GM19395 (cell line): Measurements from ENCODE around the gene HOXC9.

Experiments
- ATAC-seq: cut with Tn5 transposase; IDR thresholded peaks from one replicate; pipeline ENCODE4 v1.9.1; 2021; ENCODE audit warnings: mild to moderate bottlenecking, moderate library complexity; ENCODE audit not compliant: unreplicated experiment

HOXC9 gene

DNA sequence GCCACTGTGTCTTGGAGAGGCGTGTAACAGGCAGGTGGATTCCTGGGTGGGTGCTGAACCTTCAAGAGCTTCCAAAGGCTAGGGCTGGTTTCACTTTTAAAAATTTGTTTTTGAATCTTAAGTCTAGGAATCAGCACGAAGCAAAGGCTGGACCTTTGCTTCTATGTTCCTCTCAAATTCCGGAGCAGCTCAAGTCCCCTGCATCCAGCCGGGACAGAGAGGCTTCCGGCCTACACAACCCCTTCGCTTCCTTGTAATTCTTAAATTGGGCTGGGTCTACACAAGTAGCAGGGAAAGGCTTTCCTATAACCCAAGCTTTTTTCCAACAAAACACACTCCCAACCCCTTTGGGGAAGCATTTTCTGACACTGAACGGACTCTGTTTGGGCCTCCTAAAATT, 37.0 kb upstream of the HOXC9 start:
- no peak for ATAC-seq

DNA sequence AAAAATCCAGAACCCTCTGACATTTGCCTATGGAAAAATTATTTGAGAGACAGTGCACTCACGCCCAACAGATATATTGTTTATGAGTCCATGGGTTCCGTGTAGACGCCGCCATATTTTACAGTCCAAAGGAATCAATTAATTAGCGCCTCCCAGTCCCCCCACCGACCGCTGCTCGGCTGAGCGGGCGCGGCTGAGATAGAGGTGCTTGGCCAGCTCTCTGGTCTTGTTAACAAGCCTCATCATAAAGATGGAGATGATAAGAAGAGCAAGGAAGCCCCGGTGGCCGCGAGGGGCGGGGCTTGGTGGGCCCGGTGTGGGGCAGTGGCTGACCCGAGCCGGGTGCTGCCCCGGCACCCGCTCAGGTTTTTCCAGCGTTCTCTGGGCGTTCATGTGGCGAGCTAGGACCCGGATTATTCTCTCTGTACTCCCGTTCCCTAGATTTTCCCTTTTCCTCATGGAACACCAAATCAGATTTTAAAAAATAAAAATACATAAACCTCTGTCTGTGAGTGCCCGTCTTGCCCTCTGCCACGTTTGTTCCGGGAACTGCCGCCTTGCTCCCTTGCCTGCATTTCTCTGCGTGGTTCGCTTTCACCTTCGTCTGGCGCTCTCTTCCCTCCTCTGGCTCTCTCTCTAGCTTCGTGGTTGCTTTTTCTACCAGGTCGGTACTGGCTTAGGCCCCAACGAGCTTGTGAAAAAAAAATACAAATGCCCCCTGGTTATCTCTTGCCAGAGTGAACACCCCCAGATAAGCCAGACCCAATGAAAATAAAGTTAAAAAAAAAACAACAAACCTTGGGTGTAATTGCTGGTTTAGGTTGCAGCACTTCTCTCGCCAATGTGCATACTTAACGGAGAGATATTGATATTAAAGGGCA, 36.3 kb upstream of the HOXC9 start:
- ATAC-seq, result no peak

GRCh38 chr12:53964315-53964713, 35.6 kb upstream of the HOXC9 start:
- ATAC-seq, result no peak

- no peak for ATAC-seq
These were observed 34.5 kb upstream of the HOXC9 start for GRCh38 chr12:53965281-53966084.

- no peak for ATAC-seq
These were observed 33.9 kb upstream of the HOXC9 start for GRCh38 chr12:53966085-53966384.

GRCh38 chr12:53966385-53967133, 33.4 kb upstream of the HOXC9 start:
- ATAC-seq, result no peak

DNA sequence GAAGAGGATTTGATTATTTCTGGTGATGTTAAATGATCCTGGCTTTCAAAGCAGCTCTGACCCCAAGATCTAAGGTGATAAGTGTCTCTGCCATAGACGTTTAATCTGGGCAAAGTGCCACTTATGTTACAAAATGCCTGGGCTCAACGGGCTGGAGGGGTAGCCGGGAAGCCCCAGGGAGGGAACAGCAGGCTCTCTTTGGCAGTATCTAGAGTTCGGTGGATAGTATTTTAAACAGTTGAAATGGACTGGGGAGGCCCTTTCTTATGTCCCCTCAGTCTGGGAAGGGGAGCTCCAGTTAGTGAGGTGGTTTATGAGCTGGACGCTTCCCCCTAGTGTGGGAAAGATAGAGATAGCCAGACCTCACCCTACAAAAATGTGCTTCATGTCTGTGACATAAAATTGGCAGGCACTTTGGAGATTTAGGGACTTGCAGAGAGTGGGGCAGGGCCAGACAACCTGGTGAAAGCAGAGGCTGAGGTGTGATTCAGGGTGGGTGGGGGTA, 32.5 kb upstream of the HOXC9 start:
- ATAC-seq, result no peak

DNA sequence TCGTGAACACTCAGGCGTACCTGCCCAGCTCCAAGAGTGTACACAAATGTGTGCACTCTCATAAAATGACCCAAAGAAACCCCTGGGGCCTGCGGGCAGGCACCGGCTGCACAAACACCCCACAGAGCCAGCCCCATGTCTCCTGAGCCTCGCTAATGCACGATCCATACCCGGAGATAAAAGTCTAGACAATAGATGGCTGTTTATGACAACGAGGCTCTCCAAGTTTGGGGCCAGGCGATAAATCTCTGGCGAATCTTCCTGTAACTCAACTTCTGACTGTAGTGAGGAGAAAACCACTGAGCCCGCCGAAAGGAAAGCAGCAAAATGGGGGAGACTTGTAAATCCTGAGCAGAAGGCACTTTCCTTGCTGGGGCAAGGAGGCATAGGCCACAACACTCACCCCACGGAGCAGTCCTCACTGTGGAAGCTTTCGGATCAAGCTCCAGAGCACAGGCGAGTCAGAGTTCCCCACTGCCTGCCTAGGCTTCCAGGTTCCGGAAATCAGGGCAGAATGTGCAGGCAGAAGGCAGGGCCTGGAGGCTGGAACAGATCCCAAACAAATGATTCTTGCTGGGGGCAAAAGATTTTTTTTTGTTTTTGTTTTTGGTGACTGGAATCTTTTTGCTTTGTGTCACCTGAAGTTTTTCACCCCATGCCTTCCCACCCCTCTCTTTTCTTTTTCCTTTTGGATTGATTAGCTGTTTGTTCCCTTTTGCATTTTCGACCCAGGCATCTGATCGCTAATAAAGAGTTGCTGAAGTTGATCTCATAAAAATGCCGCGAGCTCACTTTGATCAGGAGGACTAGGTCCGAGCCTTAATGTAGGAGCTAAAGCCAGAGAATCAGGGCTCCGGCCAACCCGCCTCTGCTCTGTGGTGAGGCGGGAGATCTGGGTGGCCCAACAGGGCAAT, 31.5 kb upstream of the HOXC9 start:
- ATAC-seq, result no peak

DNA sequence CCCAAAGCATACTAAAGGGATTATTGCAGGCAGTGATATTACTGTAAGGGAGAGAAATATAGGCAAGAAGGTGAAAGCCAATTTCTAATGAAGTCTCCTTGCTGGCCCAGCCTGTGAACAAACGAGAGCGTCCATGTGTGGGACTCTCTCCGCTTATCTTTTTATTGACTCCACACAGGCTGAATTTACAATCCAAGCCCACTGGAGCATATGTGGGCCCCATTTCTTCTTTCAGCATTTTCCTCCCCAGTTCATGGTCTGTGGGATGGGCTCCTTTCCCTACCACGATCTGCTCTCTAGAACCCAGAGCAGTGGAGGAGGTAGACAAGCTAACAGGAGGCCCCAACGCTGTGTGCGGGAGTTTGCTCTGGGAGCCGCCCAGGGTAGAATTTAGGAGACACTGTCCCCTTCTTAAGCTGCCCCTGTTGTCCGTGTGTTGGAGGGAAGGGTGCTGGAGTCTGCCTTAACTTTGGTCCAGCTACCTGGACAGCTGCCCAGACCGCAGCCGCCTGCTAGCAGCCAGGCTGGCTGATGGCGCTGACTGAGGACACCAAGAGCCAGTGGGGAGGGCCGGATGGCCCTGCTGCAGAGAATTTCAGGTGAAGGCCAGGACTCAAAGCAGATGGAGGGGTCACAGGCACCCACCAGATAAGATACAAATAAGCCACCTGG, 30.2 kb upstream of the HOXC9 start:
- no peak for ATAC-seq

- ATAC-seq, result no peak
These were observed 29.5 kb upstream of the HOXC9 start for GRCh38 chr12:53970451-53970850.

DNA sequence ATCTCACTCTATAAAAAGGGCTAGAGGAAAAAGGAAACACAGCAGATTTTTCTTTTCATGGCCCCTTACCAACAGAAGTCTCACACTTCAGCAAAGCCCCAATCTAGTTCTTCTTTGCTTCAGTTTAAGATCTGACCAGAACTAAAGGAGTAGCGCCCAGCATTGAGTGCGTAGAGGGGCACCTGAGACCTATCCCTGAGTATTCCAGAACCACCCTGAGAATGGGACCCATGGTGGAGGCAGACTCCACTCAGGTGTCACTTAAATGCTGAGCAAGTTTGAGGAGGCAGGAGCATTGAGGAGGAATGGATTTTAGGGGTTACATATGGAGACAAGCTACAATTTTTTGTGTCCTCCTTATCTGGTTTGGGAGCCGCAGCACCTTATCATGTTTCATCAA, 28.8 kb upstream of the HOXC9 start:
- ATAC-seq, result no peak

- ATAC-seq, result no peak
These were observed 28.3 kb upstream of the HOXC9 start for GRCh38 chr12:53971686-53972085.

- no peak for ATAC-seq
These were observed 27.7 kb upstream of the HOXC9 start for GRCh38 chr12:53972152-53972702.

GRCh38 chr12:53972722-53973235, 27.2 kb upstream of the HOXC9 start, which contains the start of gene HOXC11:
HOXC11 (plus strand) TSS chr12:53973126; CDS start chr12:53973242, 116 bp downstream.
- ATAC-seq, result no peak

GRCh38 chr12:53973236-53974042, 26.5 kb upstream of the HOXC9 start:
- no peak for ATAC-seq

- ATAC-seq, result no peak
These were observed 25.6 kb upstream of the HOXC9 start, which contains the start of gene HOTAIR for GRCh38 chr12:53974084-53975063. HOTAIR (minus strand) TSS chr12:53974954.

- no peak for ATAC-seq
These were observed 24.9 kb upstream of the HOXC9 start for GRCh38 chr12:53975064-53975471.
